ENCODE measurements around the gene ACTN4.

- TF ChIP-seq CTCF (conservative IDR thresholded peaks at IDR 0.05 in 1 of 2, IDR thresholded peaks at IDR 0.05 in 1 of 2; ENCODE audit: low read depth in 1 of 2, low read length in 2 of 2), result no peak
- TF ChIP-seq EZH2 (IDR thresholded peaks at IDR 0.05; ENCODE audit: low read length, missing control alignments), result no peak
Measured at GRCh38 chr19:38704488-38705026, 57.1 kb downstream of the ACTN4 start.

All from fibroblast of lung (primary cell).